Hepatocyte (in vitro differentiated cells): ENCODE measurements around the gene TNXB. TPM values are rescaled to one million over a fixed set of nuclear protein-coding genes. Genes with fewer than 3 reads are reported as not detected.
A peak's percentile ranks its signal among the peaks of the same experiment; 100 is the strongest.

ENCODE experiments used
- DNase-seq: peaks from one replicate; pipeline ENCODE4 v3.0.0-alpha.2; 2016; ENCODE audit warnings: low spot score
- H2AFZ ChIP-seq: fragments of 200-600 bp; sonication (generic); 2 replicates; pipeline ENCODE4 v1.6.0; 2016; ENCODE audit warnings: antibody characterized with exemption, mild to moderate bottlenecking
- H3K27ac ChIP-seq: fragments of 200-600 bp; sonication (generic); 2 replicates; pipeline ENCODE4 v1.5.1; 2016; ENCODE audit warnings: mild to moderate bottlenecking
- H3K27me3 ChIP-seq: fragments of 200-600 bp; sonication (generic); 2 replicates; pipeline ENCODE4 v1.6.1; 2016
- H3K36me3 ChIP-seq: fragments of 200-600 bp; sonication (generic); replicated peaks from 2 replicates; pipeline ENCODE4 v1.5.1; 2016; ENCODE audit warnings: low read depth; ENCODE audit not compliant: insufficient read depth
- H3K4me1 ChIP-seq: fragments of 200-600 bp; sonication (generic); 2 replicates; pipeline ENCODE4 v1.5.1; 2016; ENCODE audit warnings: mild to moderate bottlenecking, moderate library complexity; ENCODE audit not compliant: insufficient read depth
- H3K4me2 ChIP-seq: fragments of 200-600 bp; sonication (generic); 2 replicates; pipeline ENCODE4 v1.6.0; 2016
- H3K4me3 ChIP-seq: fragments of 200-600 bp; sonication (generic); 2 replicates; pipeline ENCODE4 v1.5.1; 2016; ENCODE audit warnings: mild to moderate bottlenecking
- H3K79me2 ChIP-seq: fragments of 200-600 bp; sonication (generic); 2 replicates; pipeline ENCODE4 v1.6.0; 2017; ENCODE audit warnings: mild to moderate bottlenecking
- H3K9me2 ChIP-seq: fragments of 200-600 bp; sonication (generic); replicated peaks from 2 replicates; pipeline ENCODE4 v1.6.0; 2017; ENCODE audit warnings: mild to moderate bottlenecking; ENCODE audit not compliant: insufficient read depth
- H3K9me3 ChIP-seq: fragments of 200-600 bp; sonication (generic); 2 replicates; pipeline ENCODE4 v1.5.1; 2016; ENCODE audit warnings: low read depth, mild to moderate bottlenecking
- H4K20me1 ChIP-seq: fragments of 200-600 bp; sonication (generic); 2 replicates; pipeline ENCODE4 v1.6.0; 2016; ENCODE audit warnings: mild to moderate bottlenecking; ENCODE audit not compliant: insufficient read depth, poor library complexity, severe bottlenecking
- CTCF ChIP-seq: fragments of 200-600 bp; sonication (generic); IDR thresholded peaks from 2 replicates; pipeline ENCODE4 v1.5.1; 2016; ENCODE audit warnings: antibody characterized with exemption, mild to moderate bottlenecking; ENCODE audit not compliant: poor library complexity
- EZH2 ChIP-seq: fragments of 200-600 bp; sonication (generic); IDR thresholded peaks from 2 replicates; pipeline ENCODE4 v1.6.1; 2016; ENCODE audit warnings: antibody characterized with exemption, mild to moderate bottlenecking, borderline replicate concordance
- EZH2phosphoT487 ChIP-seq: fragments of 200-600 bp; sonication (generic); IDR thresholded peaks from one replicate; pipeline ENCODE4 v1.6.1; 2018; ENCODE audit warnings: antibody characterized with exemption, mild to moderate bottlenecking, low read depth, moderate library complexity; ENCODE audit not compliant: unreplicated experiment, severe bottlenecking
- WGBS: methylation state at CpG from one replicate; pipeline ENCODE4 v1.1.6; 2016; ENCODE audit warnings: low lambda C conversion rate; ENCODE audit errors: missing lambda C conversion rate; 5-methylcytosine and 5-hydroxymethylcytosine counted together
- polyA plus RNA-seq: library from polyadenylated mRNA; unstranded; fragments of >200 nt; fragmentation: Nextera tagmentation; extraction: Ambion mirVana; gene quantifications from 2 replicates; pipeline ENCODE4 v1.2.1, GENCODE V29; 2016
- total RNA-seq: library from RNA; depleted of rRNA; stranded (reverse); fragments of >200 nt; gene quantifications from 2 replicates; pipeline ENCODE4 v1.2.3, GENCODE V29; 2014

TNXB gene
- total and polyA plus RNA-seq, 2 experiments from 2014 or later: 9.2 to 11.6 TPM

GRCh38 chr6:32117461-32117860 is 8.3 kb upstream of the TNXB start:
- H3K9me2 ChIP-seq: no peaks in the 10 kb centered on the region
- no peaks in the 10 kb centered on the region for H3K9me3 ChIP-seq
- H3K4me3 ChIP-seq: no peak overlapping the region
- H3K79me2 ChIP-seq: no peaks in the 10 kb centered on the region
- H4K20me1 ChIP-seq: no peaks in the 10 kb centered on the region
- DNase-seq: no peak
- no peak overlapping the region for H3K27ac ChIP-seq
- no peak overlapping the region for H3K4me2 ChIP-seq
- no peak overlapping the region for H2AFZ ChIP-seq
- H3K4me1 ChIP-seq: peaks cover 20% of the 10 kb centered on the region
- no peak for TF ChIP-seq EZH2phosphoT487
- no peak for TF ChIP-seq EZH2
- no peak for TF ChIP-seq CTCF
- H3K36me3 ChIP-seq: no peaks in the 10 kb centered on the region
- WGBS: 91% methylated on average over 9 of the region's 9 CpGs
- H3K27me3 ChIP-seq: no peaks in the 10 kb centered on the region

- WGBS: 84% methylated on average over 7 of the region's 7 CpGs
- no peaks in the 10 kb centered on the region for H3K9me3 ChIP-seq
- no peak overlapping the region for H3K4me3 ChIP-seq
- TF ChIP-seq EZH2phosphoT487: no peak
- peak; percentile 34 for TF ChIP-seq CTCF
- no peaks in the 10 kb centered on the region for H3K27me3 ChIP-seq
- no peak overlapping the region for H3K4me2 ChIP-seq
- H3K36me3 ChIP-seq: no peaks in the 10 kb centered on the region
- DNase-seq: no peak
- H4K20me1 ChIP-seq: no peaks in the 10 kb centered on the region
- H3K79me2 ChIP-seq: no peaks in the 10 kb centered on the region
- H2AFZ ChIP-seq: no peak overlapping the region
- peaks cover 20% of the 10 kb centered on the region for H3K4me1 ChIP-seq
- H3K9me2 ChIP-seq: no peaks in the 10 kb centered on the region
- no peak overlapping the region for H3K27ac ChIP-seq
Observed at GRCh38 chr6:32116674-32117073, 7.5 kb upstream of the TNXB start.

GRCh38 chr6:32115623-32116022 is 6.5 kb upstream of the TNXB start:
- WGBS: 97% methylated on average over 6 of the region's 6 CpGs

More at GRCh38 chr6:32115623-32116022, 6.5 kb upstream of the TNXB start:
- Histone ChIP-seq H4K20me1 (no peaks in the 10 kb centered on the region), H3K4me3 (no peak overlapping the region), H3K36me3 (no peaks in the 10 kb centered on the region), H3K79me2 (no peaks in the 10 kb centered on the region), H3K4me2 (no peak overlapping the region), H3K27ac (peak overlapping the region; percentile 84), H3K4me1 (peaks cover 20% of the 10 kb centered on the region), H2AFZ (no peak overlapping the region), H3K9me2 (no peaks in the 10 kb centered on the region), H3K9me3 (no peaks in the 10 kb centered on the region), H3K27me3 (no peaks in the 10 kb centered on the region)
- TF ChIP-seq CTCF (no peak), EZH2 (no peak), EZH2phosphoT487 (no peak)
- no peak for DNase-seq
